Measurements from ENCODE around the gene THOP1.

The THOP1 gene

DNA sequence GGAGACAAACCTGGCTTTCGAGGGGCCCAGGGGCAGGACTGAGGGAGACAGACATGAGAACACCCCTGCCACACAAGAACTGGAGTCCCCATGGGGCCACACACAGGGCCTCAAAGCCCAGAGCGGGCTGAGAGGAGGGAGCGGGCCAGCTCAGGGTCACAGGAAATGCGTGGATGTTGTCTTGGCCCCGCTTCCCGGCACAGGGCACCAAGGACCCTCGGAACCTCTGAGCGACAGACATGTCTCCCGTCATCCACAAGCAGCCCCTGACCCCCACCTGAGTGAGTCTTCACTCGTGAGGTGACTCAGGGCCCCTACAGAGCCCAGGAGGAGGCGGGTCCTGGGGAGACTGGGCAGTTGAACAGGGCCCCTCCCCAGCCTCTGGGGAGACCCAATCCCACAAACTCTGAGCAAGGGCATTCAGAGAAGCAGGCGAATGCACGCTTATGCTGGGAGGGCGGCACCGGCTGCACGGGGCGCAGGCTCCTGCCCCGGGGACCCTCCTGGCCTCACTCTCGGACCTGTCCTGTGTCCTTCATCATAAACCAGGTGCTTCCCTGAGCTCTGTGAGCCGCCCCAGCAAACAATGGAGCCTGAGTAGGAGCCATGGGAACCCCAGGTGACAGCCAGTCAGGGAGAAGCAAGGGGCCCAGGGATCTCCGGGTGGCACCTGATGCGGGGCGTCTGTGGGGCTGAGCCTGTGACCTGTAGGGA is 22.4 kb upstream of the THOP1 start:
- no peak for DNase-seq (ENCODE audit: low read depth in 2 of 2)

DNA sequence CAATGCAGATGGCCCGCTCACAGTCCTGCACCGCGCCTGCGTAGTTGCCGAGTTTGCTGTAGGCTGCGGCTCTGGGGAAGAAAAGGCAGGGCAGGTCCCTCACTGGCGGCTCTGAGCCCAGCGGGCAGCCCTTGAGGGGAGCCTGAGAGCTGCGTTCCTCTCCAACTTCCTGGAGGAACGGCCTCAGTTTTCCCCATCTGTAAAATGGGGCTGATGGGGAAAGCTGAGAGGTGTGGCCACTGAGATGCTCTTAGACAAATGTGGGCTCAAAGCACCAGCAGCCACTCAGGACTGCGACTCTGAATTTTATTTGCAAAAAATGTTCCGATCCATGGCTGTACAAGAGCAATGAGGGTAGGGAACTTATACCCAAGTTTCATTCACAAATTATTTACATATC is 21.6 kb upstream of the THOP1 start:
- no peak for DNase-seq (ENCODE audit: low read depth in 2 of 2)

DNA sequence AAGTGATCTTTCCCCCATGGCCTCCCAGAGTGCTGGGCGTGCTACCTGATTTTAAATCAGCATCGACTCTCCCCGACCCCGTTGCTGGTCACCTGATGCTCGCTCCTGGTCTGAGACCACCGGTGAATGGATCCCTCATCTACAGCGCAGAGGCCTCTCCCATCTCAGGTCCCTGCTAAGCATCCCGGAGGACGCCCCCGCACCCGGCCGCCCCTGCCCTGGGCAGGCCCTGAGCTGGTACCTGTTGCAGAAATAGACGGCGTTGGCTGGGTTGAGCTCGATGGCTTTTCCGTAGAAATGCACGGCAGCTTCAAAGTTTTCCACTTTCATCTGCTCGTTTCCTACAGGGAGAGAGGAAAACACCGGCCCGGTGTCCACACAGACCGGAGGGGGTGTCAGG is 20.4 kb upstream of the THOP1 start:
- DNase-seq (ENCODE audit: low read depth in 2 of 2) = no peak

GRCh38 chr19:2765376-2765775 is 19.9 kb upstream of the THOP1 start:
- no peak for DNase-seq (ENCODE audit: low read depth in 2 of 2)

GRCh38 chr19:2766594-2767372 is 18.5 kb upstream of the THOP1 start:
- no peak for DNase-seq (ENCODE audit: low read depth in 2 of 2)

GRCh38 chr19:2767688-2768087 is 17.6 kb upstream of the THOP1 start:
- DNase-seq (ENCODE audit: low read depth in 2 of 2) = no peak

GRCh38 chr19:2768365-2769132 is 16.8 kb upstream of the THOP1 start:
- DNase-seq (ENCODE audit: low read depth in 2 of 2) = no peak

DNA sequence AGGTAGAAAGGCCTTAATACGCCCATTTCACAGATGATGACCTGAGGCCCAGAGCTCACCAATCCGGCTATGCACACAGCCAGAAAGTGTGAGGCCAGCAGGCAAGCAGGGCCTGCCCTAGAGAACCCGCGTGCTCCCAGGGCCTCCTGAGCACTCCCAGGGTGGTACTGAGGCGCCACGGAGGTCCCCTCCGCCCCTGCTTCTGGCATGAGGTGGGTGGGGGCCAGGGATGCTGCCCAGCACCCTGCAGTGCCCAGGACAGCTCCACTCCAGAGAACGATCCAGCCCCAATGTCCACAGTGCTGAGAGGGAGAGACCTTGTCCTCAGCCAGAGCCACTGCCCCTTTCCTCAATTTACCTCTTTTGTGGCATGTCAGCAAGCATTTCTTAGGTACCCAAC is 16.1 kb upstream of the THOP1 start:
- no peak for DNase-seq (ENCODE audit: low read depth in 2 of 2)

- no peak for DNase-seq (ENCODE audit: low read depth in 2 of 2)
Observed at GRCh38 chr19:2770055-2771013, 15.0 kb upstream of the THOP1 start.

- DNase-seq (ENCODE audit: low read depth in 2 of 2) = no peak
Observed at GRCh38 chr19:2771786-2772674, 13.3 kb upstream of the THOP1 start.

- no peak for DNase-seq (ENCODE audit: low read depth in 2 of 2)
Observed at GRCh38 chr19:2774083-2774679, 11.1 kb upstream of the THOP1 start.

GRCh38 chr19:2774953-2775555 is 10.2 kb upstream of the THOP1 start:
- DNase-seq (ENCODE audit: low read depth in 2 of 2) = no peak

DNA sequence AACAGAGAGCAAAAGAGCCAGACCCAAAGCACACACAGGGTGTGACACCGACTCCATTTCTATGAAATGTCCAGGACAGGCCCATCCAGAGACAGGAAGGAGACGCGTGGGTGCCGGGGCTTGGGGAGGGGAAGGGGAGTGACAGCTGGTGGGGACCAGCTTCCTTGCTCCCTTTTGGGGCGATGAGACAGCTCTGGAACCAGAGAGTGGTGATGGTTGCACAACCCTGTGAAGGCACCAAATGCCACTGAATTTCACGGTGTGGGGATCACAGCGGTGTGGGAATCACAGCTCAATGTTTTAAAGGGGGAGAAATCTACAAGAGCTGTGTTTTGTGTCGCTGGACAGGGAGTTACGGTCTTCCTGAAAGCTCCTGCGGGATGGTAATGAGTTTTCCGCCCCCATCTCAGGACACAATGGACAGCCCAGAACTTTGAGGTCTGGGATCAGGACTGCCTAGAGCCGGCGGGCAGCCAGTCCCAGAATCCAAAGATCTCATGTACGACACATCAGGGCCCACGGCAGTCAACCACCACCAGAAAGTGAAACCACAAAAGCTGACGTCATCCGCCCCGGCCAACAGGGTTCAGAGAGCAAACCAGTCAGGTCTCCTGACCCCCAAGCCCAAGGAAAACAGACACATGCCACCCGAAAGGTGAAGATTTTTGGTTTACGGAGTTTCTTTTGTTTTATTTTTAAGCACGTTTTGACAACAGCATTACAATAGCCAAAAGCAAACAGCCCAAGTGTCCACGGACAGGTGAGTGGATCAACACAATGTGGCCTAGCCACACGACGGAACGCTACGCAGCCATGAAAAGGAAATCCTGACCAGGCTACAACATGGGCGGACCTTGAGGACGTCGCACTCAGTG is 9.5 kb upstream of the THOP1 start:
- DNase-seq (ENCODE audit: low read depth in 2 of 2) = no peak

DNA sequence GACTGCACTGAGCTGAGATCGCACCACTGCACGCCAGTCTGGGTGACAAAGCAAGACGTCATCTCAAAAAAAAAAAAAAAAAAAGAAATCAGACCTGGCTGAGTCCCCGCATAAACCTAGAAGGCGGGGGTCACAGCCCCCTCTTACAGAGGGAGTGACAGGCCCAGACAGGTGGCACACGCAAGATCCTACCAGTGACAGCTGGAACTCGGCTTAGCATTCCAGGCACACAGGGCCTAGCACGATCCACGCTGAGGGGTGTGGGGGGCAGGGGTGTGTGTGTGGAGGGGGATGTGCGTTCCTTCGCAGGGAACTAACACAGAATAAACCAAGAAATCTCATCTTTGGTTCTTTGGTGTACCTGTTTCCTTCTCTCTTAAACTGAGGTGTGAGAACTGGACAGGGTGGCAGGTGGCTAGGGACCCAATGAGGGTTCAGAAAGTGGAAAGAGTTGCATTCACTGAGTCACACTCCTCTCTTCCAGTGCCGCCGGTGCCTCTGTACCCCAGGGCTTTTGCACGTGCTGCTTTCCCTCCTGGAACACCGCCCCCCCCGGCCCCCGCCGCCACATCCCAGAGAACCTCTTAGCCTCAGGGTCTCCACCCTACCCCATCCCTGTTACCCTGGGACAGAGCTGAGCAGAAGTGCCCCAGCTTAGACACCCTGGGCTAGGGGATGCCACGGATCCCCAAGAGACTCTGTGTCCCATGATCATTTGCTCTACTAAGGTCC is 7.2 kb upstream of the THOP1 start:
- no peak for DNase-seq (ENCODE audit: low read depth in 2 of 2)

GRCh38 chr19:2779121-2779740 is 6.1 kb upstream of the THOP1 start:
- no peak for DNase-seq (ENCODE audit: low read depth in 2 of 2)

DNA sequence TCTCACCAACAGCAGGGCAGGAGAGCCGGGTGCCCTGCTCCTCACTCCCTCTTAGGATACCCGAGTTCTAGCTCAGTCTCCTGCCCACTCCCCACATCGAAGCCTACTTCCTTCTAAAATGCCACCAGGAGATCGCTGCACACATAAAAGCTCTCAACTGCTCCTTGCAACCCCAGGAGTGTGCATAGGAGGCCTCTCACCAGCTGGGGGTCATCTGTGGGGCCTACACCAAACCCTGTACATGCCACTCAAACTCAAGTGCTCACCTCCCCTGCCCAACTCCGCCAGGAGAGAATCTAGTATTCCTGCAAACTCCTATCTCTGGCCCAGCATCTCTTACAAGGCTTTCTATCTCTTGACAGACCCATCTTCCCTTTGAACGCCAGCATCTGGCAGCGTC is 5.0 kb upstream of the THOP1 start:
- DNase-seq (ENCODE audit: low read depth in 2 of 2) = no peak

- no peak for DNase-seq (ENCODE audit: low read depth in 2 of 2)
Observed at GRCh38 chr19:2782329-2782935, 2.9 kb upstream of the THOP1 start.
